ENCODE data around the gene UBR1.

The UBR1 gene

GRCh38 chr15:42918047-42918446 lies 187.8 kb downstream of the UBR1 start:
- H3K27me3 ChIP-seq (ENCODE audit: insufficient read depth, poor library complexity, severe bottlenecking), result no peaks in the 10 kb centered on the region
- no peak for DNase-seq (ENCODE audit: low read depth in 1 of 2, low spot score in 1 of 2)
- TF ChIP-seq POLR2AphosphoS5 (IDR thresholded peaks at IDR 0.05; ENCODE audit: low read depth) (no peak), CTCF (IDR thresholded peaks at IDR 0.05; ENCODE audit: insufficient read depth, low read length) (no peak), GABPA (IDR thresholded peaks at IDR 0.05; ENCODE audit: low read depth) (no peak), REST (IDR thresholded peaks at IDR 0.05; ENCODE audit: insufficient replicate concordance, low read depth) (no peak)
- H3K4me3 ChIP-seq (replicated peaks; ENCODE audit: insufficient read depth, low read length), result no peak overlapping the region
- H3K27ac ChIP-seq (replicated peaks), result no peak overlapping the region

- no peak overlapping the region for H3K4me3 ChIP-seq (replicated peaks; ENCODE audit: insufficient read depth, low read length)
- DNase-seq (ENCODE audit: low read depth in 1 of 2, low spot score in 1 of 2), result no peak
- H3K27ac ChIP-seq (replicated peaks), result no peak overlapping the region
- TF ChIP-seq POLR2AphosphoS5 (IDR thresholded peaks at IDR 0.05; ENCODE audit: low read depth), result no peak
- TF ChIP-seq GABPA (IDR thresholded peaks at IDR 0.05; ENCODE audit: low read depth), result no peak
- TF ChIP-seq SPI1 (IDR thresholded peaks at IDR 0.05; ENCODE audit: borderline replicate concordance, low read depth), result peak; percentile 18; the same call in 1 of the 2 replicates
- no peak for TF ChIP-seq REST (IDR thresholded peaks at IDR 0.05; ENCODE audit: insufficient replicate concordance, low read depth)
- no peak for TF ChIP-seq CTCF (IDR thresholded peaks at IDR 0.05; ENCODE audit: insufficient read depth, low read length)
- no peaks in the 10 kb centered on the region for H3K27me3 ChIP-seq (ENCODE audit: insufficient read depth, poor library complexity, severe bottlenecking)
These were observed 190.1 kb downstream of the UBR1 start for GRCh38 chr15:42915654-42916315.

GRCh38 chr15:42914728-42915497 lies 190.9 kb downstream of the UBR1 start:
- TF ChIP-seq GABPA (IDR thresholded peaks at IDR 0.05; ENCODE audit: low read depth) (no peak), SPI1 (IDR thresholded peaks at IDR 0.05; ENCODE audit: borderline replicate concordance, low read depth) (no peak), POLR2AphosphoS5 (IDR thresholded peaks at IDR 0.05; ENCODE audit: low read depth) (no peak)
- Histone ChIP-seq H3K27me3 (ENCODE audit: insufficient read depth, poor library complexity, severe bottlenecking) (no peaks in the 10 kb centered on the region), H3K4me3 (replicated peaks; ENCODE audit: insufficient read depth, low read length) (0 out of 2 replicates have a peak overlapping the region, but pooled peaks have one; percentile 9), H3K27ac (replicated peaks) (peak overlapping the region; percentile 33)
- DNase-seq (ENCODE audit: low read depth in 1 of 2, low spot score in 1 of 2), result no peak

GRCh38 chr15:42911058-42911592 lies 194.7 kb downstream of the UBR1 start:
- no peak overlapping the region for H3K27ac ChIP-seq (replicated peaks)
- H3K4me3 ChIP-seq (replicated peaks; ENCODE audit: insufficient read depth, low read length), result no peak overlapping the region
- no peak for DNase-seq (ENCODE audit: low read depth in 1 of 2, low spot score in 1 of 2)
- no peaks in the 10 kb centered on the region for H3K27me3 ChIP-seq (ENCODE audit: insufficient read depth, poor library complexity, severe bottlenecking)
- no peak for TF ChIP-seq SPI1 (IDR thresholded peaks at IDR 0.05; ENCODE audit: borderline replicate concordance, low read depth)
- TF ChIP-seq REST (IDR thresholded peaks at IDR 0.05; ENCODE audit: insufficient replicate concordance, low read depth), result no peak
- TF ChIP-seq GABPA (IDR thresholded peaks at IDR 0.05; ENCODE audit: low read depth), result no peak
- TF ChIP-seq CTCF (IDR thresholded peaks at IDR 0.05; ENCODE audit: insufficient read depth, low read length), result no peak
- TF ChIP-seq POLR2AphosphoS5 (IDR thresholded peaks at IDR 0.05; ENCODE audit: low read depth), result no peak
